Panc1 (cell line): ENCODE data around the gene CIITA.

Source experiments
- POLR2AphosphoS5 ChIP-seq: IDR thresholded peaks from 2 replicates; pipeline ENCODE4 v1.6.1; 2012; ENCODE audit warnings: mild to moderate bottlenecking, low read depth, low read length, moderate library complexity
- REST ChIP-seq, 2 experiments: IDR thresholded peaks; 2 replicates each; pipeline ENCODE4 v1.6.1; 2011 to 2012; ENCODE audit warnings: low read depth in 2 of 2, control low read depth in 1 of 2, low read length in 1 of 2, mild to moderate bottlenecking in 1 of 2, moderate library complexity in 1 of 2; ENCODE audit not compliant: insufficient read depth in 1 of 2
- TF ChIP-seq, protein P1 (sequence below): fragments of 450-650 bp; IDR thresholded peaks from 2 replicates; pipeline ENCODE4 v1.5.1; 2017; ENCODE audit warnings: mild to moderate bottlenecking

DNA sequence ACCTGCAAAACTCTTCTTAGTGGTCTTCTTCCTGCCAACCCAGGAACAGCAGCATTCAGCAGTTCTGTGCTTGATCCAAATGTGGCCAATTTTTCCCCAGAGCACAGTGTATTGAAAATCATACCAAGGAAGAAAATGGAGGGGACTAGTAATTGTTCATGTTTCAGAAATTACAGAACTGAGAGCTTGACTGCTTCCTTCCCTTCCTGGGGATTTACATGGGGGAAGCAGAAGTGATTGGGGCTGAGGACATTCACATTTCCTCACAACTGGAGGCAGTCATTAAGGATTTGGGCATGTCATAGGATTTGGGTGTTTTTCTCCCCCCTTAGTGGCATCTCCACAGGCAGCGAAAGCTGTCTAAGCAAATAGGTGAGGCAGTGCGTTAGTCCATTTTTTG is 19.7 kb downstream of the CIITA start:
- TF ChIP-seq, protein P1, sequence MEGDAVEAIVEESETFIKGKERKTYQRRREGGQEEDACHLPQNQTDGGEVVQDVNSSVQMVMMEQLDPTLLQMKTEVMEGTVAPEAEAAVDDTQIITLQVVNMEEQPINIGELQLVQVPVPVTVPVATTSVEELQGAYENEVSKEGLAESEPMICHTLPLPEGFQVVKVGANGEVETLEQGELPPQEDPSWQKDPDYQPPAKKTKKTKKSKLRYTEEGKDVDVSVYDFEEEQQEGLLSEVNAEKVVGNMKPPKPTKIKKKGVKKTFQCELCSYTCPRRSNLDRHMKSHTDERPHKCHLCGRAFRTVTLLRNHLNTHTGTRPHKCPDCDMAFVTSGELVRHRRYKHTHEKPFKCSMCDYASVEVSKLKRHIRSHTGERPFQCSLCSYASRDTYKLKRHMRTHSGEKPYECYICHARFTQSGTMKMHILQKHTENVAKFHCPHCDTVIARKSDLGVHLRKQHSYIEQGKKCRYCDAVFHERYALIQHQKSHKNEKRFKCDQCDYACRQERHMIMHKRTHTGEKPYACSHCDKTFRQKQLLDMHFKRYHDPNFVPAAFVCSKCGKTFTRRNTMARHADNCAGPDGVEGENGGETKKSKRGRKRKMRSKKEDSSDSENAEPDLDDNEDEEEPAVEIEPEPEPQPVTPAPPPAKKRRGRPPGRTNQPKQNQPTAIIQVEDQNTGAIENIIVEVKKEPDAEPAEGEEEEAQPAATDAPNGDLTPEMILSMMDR = no peak
- TF ChIP-seq POLR2AphosphoS5 = no peak
- no peak for TF ChIP-seq REST (IDR thresholded peaks at IDR 0.05; ENCODE audit: insufficient read depth in 1 of 2, low read depth in 2 of 2, low read length in 1 of 2)
